SK-N-SH treated with all-trans-retinoic acid at 6 μM for 48 hours (cell line): Measurements from ENCODE around the gene PTPRC.

ENCODE experiments used
- ATAC-seq: fragments of 200-7000 bp; cut with Tn5 transposase; 3 replicates; pipeline ENCODE4 v1.9.1; 2020; ENCODE audit warnings: mild to moderate bottlenecking, moderate library complexity
- ARNTL ChIP-seq: fragments of 450-650 bp; formaldehyde crosslinking; IDR thresholded peaks from 2 replicates; pipeline ENCODE4 v1.5.0; 2020; ENCODE audit warnings: low read depth, mild to moderate bottlenecking, moderate library complexity, borderline replicate concordance
- BACH2 ChIP-seq: fragments of 250-450 bp; sonication (Bioruptor Pico); IDR thresholded peaks from 2 replicates; pipeline ENCODE4 v1.9.0; 2021; ENCODE audit warnings: mild to moderate bottlenecking, borderline replicate concordance
- CSDC2 ChIP-seq: fragments of 250-450 bp; sonication (Bioruptor Pico); IDR thresholded peaks from 2 replicates; pipeline ENCODE4 v1.5.0; 2020; ENCODE audit warnings: mild to moderate bottlenecking, moderate library complexity
- ESRRG ChIP-seq: fragments of 250-450 bp; sonication (Bioruptor Pico); IDR thresholded peaks from 2 replicates; pipeline ENCODE4 v1.6.1; 2021; ENCODE audit warnings: mild to moderate bottlenecking
- GLIS3 ChIP-seq: fragments of 250-450 bp; sonication (Bioruptor Pico); IDR thresholded peaks from 2 replicates; pipeline ENCODE4 v1.5.0; 2020; ENCODE audit warnings: mild to moderate bottlenecking, moderate library complexity
- ISL1 ChIP-seq: fragments of 250-450 bp; sonication (Bioruptor Pico); IDR thresholded peaks from 2 replicates; pipeline ENCODE4 v2.1.2; 2022; ENCODE audit warnings: mild to moderate bottlenecking, moderate library complexity
- OSR1 ChIP-seq: fragments of 250-450 bp; sonication (Bioruptor Pico); IDR thresholded peaks from 2 replicates; pipeline ENCODE4 v1.8.0; 2022; ENCODE audit warnings: moderate library complexity, mild to moderate bottlenecking, inconsistent platforms
- RARB ChIP-seq: fragments of 250-450 bp; sonication (Bioruptor Pico); IDR thresholded peaks from 2 replicates; pipeline ENCODE4 v1.8.0; 2021; ENCODE audit warnings: mild to moderate bottlenecking, moderate library complexity
- SNAI2 ChIP-seq: fragments of 250-450 bp; sonication (Bioruptor Pico); IDR thresholded peaks from 2 replicates; pipeline ENCODE4 v1.5.0; 2020; ENCODE audit warnings: mild to moderate bottlenecking, moderate library complexity
- TCF4 ChIP-seq: fragments of 250-450 bp; sonication (Bioruptor Pico); IDR thresholded peaks from 2 replicates; pipeline ENCODE4 v1.8.0; 2021; ENCODE audit warnings: mild to moderate bottlenecking, moderate library complexity, borderline replicate concordance
- TOX ChIP-seq: fragments of 250-450 bp; sonication (Bioruptor Pico); IDR thresholded peaks from 2 replicates; pipeline ENCODE4 v1.8.0; 2021; ENCODE audit warnings: mild to moderate bottlenecking, moderate library complexity, borderline replicate concordance
- ZC3H10 ChIP-seq: fragments of 250-450 bp; sonication (Bioruptor Pico); IDR thresholded peaks from 2 replicates; pipeline ENCODE4 v1.5.1; 2021; ENCODE audit warnings: mild to moderate bottlenecking, moderate library complexity
- ZFP3 ChIP-seq: fragments of 250-450 bp; sonication (Bioruptor Pico); IDR thresholded peaks from 2 replicates; pipeline ENCODE4 v1.5.0; 2020; ENCODE audit warnings: mild to moderate bottlenecking, moderate library complexity
- ZFP30 ChIP-seq: fragments of 450-650 bp; formaldehyde crosslinking; IDR thresholded peaks from 2 replicates; pipeline ENCODE4 v1.5.0; 2022; ENCODE audit warnings: mild to moderate bottlenecking, moderate library complexity
- ZNF565 ChIP-seq: fragments of 450-650 bp; formaldehyde crosslinking; conservative IDR thresholded peaks from 2 replicates; pipeline ENCODE4 v1.5.0; 2020; ENCODE audit warnings: low read depth, mild to moderate bottlenecking, moderate library complexity
- ZNF70 ChIP-seq: fragments of 450-650 bp; formaldehyde crosslinking; IDR thresholded peaks from 2 replicates; pipeline ENCODE4 v1.5.0; 2020; ENCODE audit warnings: mild to moderate bottlenecking, moderate library complexity
- ZNF8 ChIP-seq: fragments of 450-650 bp; formaldehyde crosslinking; IDR thresholded peaks from 2 replicates; pipeline ENCODE4 v1.5.0; 2020; ENCODE audit warnings: mild to moderate bottlenecking, moderate library complexity
- TF ChIP-seq, protein P1 (sequence below): fragments of 250-450 bp; sonication (Bioruptor Pico); IDR thresholded peaks from 2 replicates; pipeline ENCODE4 v1.8.0; 2021; ENCODE audit warnings: low read depth, mild to moderate bottlenecking, moderate library complexity, borderline replicate concordance
- TF ChIP-seq, protein P2 (sequence below): fragments of 250-450 bp; sonication (Bioruptor Pico); IDR thresholded peaks from 2 replicates; pipeline ENCODE4 v1.5.1; 2020; ENCODE audit warnings: low read depth, mild to moderate bottlenecking, moderate library complexity
- TF ChIP-seq, protein P3 (sequence below): fragments of 250-450 bp; sonication (Bioruptor Pico); IDR thresholded peaks from 2 replicates; pipeline ENCODE4 v1.5.0; 2020; ENCODE audit warnings: mild to moderate bottlenecking, moderate library complexity
- TF ChIP-seq, protein P4 (sequence below): fragments of 250-450 bp; sonication (Bioruptor Pico); IDR thresholded peaks from 2 replicates; pipeline ENCODE4 v1.5.1; 2021; ENCODE audit warnings: mild to moderate bottlenecking, moderate library complexity

The PTPRC gene

DNA sequence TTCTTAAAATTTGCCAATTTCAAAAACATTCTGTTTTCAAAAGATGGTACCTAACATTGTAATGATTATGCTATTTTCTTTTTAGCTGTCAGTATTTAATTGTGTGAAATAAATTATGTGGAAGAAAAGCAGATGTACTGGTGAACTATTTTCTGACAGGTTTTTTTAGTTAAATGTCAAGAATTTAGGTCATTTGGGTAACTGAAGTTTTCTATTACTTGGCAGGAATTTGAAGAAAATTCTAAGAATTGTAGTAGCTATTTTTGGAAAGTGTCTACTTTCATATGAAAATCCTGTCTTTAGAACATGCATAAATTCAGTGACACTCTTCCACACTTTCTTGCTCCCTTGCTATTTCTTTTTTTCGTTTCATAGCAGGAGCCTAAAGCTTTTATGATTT, 28.5 kb upstream of the PTPRC start:
- peak; percentile 55 for ATAC-seq
- TF ChIP-seq ZNF8 (CRISPR knock-in tag) (no peak), ZFP3 (CRISPR knock-in tag) (no peak), TOX (peak; percentile 58; the same call in 1 of the 2 replicates), CSDC2 (CRISPR knock-in tag) (no peak)

DNA sequence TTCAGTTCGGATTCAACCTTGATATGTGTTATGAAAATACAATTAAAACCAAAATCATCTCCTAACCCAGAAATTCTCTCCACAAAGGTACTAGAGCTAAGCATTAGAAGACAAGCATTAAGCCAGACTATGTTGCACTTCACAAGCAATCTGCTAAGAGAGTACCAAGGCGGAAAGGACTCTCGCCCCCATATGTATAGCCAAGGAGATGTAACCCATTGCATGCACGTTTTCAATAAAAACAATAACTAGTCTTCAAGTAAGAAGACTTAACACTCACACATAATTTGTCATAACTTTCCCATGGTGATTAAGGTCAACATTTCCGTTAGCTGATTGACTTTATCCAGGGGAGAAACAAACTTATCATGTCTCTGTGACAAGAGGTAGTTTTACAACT, 27.6 kb upstream of the PTPRC start:
- TF ChIP-seq ARNTL (CRISPR knock-in tag): no peak
- TF ChIP-seq ZFP3 (CRISPR knock-in tag): no peak
- no peak for TF ChIP-seq ESRRG
- TF ChIP-seq, protein P1, sequence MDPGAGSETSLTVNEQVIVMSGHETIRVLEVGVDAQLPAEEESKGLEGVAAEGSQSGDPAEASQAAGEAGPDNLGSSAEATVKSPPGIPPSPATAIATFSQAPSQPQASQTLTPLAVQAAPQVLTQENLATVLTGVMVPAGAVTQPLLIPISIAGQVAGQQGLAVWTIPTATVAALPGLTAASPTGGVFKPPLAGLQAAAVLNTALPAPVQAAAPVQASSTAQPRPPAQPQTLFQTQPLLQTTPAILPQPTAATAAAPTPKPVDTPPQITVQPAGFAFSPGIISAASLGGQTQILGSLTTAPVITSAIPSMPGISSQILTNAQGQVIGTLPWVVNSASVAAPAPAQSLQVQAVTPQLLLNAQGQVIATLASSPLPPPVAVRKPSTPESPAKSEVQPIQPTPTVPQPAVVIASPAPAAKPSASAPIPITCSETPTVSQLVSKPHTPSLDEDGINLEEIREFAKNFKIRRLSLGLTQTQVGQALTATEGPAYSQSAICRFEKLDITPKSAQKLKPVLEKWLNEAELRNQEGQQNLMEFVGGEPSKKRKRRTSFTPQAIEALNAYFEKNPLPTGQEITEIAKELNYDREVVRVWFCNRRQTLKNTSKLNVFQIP (CRISPR knock-in tag): no peak
- TF ChIP-seq ZNF70 (CRISPR knock-in tag): no peak
- TF ChIP-seq GLIS3 (CRISPR knock-in tag): no peak
- TF ChIP-seq, protein P2, sequence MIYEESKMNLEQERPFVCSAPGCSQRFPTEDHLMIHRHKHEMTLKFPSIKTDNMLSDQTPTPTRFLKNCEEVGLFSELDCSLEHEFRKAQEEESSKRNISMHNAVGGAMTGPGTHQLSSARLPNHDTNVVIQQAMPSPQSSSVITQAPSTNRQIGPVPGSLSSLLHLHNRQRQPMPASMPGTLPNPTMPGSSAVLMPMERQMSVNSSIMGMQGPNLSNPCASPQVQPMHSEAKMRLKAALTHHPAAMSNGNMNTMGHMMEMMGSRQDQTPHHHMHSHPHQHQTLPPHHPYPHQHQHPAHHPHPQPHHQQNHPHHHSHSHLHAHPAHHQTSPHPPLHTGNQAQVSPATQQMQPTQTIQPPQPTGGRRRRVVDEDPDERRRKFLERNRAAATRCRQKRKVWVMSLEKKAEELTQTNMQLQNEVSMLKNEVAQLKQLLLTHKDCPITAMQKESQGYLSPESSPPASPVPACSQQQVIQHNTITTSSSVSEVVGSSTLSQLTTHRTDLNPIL (CRISPR knock-in tag): no peak
- TF ChIP-seq ZFP30 (CRISPR knock-in tag): no peak
- no peak for TF ChIP-seq ZNF8 (CRISPR knock-in tag)
- TF ChIP-seq CSDC2 (CRISPR knock-in tag): no peak
- no peak for TF ChIP-seq SNAI2 (CRISPR knock-in tag)
- TF ChIP-seq, protein P3, sequence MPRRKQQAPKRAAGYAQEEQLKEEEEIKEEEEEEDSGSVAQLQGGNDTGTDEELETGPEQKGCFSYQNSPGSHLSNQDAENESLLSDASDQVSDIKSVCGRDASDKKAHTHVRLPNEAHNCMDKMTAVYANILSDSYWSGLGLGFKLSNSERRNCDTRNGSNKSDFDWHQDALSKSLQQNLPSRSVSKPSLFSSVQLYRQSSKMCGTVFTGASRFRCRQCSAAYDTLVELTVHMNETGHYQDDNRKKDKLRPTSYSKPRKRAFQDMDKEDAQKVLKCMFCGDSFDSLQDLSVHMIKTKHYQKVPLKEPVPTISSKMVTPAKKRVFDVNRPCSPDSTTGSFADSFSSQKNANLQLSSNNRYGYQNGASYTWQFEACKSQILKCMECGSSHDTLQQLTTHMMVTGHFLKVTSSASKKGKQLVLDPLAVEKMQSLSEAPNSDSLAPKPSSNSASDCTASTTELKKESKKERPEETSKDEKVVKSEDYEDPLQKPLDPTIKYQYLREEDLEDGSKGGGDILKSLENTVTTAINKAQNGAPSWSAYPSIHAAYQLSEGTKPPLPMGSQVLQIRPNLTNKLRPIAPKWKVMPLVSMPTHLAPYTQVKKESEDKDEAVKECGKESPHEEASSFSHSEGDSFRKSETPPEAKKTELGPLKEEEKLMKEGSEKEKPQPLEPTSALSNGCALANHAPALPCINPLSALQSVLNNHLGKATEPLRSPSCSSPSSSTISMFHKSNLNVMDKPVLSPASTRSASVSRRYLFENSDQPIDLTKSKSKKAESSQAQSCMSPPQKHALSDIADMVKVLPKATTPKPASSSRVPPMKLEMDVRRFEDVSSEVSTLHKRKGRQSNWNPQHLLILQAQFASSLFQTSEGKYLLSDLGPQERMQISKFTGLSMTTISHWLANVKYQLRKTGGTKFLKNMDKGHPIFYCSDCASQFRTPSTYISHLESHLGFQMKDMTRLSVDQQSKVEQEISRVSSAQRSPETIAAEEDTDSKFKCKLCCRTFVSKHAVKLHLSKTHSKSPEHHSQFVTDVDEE: no peak
- no peak for TF ChIP-seq TOX
- no peak for TF ChIP-seq OSR1 (CRISPR knock-in tag)
- TF ChIP-seq RARB (CRISPR knock-in tag): no peak
- no peak for TF ChIP-seq ISL1
- TF ChIP-seq, protein P4, sequence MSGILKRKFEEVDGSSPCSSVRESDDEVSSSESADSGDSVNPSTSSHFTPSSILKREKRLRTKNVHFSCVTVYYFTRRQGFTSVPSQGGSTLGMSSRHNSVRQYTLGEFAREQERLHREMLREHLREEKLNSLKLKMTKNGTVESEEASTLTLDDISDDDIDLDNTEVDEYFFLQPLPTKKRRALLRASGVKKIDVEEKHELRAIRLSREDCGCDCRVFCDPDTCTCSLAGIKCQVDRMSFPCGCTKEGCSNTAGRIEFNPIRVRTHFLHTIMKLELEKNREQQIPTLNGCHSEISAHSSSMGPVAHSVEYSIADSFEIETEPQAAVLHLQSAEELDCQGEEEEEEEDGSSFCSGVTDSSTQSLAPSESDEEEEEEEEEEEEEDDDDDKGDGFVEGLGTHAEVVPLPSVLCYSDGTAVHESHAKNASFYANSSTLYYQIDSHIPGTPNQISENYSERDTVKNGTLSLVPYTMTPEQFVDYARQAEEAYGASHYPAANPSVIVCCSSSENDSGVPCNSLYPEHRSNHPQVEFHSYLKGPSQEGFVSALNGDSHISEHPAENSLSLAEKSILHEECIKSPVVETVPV: no peak
- no peak for TF ChIP-seq TCF4 (CRISPR knock-in tag)
- TF ChIP-seq, all 23 proteins: peak for 0
- no peak for ATAC-seq

DNA sequence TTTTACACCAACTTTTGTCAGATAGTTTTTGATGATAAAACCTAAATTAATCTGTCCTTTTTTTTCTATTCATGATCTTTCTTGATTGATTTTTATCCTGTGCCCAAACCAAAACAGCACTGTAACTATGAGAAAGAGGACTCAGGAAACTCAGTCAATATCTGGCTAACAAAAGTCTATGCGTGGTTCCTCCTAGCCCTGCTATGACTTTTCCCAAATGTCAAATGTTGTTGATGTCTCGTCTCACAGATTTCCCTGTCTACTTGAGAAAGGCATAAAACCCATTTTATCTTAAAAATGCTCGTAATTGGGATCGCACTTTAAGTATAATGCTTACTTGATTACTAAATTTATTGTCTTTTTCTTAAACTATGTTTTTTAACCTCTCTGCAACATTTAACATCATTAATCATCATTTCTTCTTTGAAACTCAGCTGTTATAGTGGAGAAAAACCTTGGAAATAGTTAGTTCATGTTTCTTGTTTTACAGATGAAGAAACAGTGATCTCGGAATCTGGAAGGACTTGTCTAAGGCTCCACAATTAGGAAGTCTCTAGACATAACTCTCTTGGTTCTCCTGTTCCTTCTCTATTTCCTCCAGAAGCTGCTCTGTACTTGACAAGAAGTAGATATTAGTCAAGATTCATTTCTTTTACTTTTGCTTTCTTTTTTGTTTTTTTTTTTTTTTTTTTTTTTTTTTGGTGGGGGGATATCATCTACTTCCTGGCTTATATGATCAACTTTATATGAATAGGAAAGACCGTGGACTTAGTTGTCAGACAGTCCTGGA, 26.2 kb upstream of the PTPRC start:
- TF ChIP-seq ZC3H10 (CRISPR knock-in tag): no peak
- no peak for TF ChIP-seq BACH2 (CRISPR knock-in tag)
- no peak for TF ChIP-seq RARB (CRISPR knock-in tag)
- no peak for TF ChIP-seq ZNF565
- TF ChIP-seq ZFP30 (CRISPR knock-in tag): no peak
- TF ChIP-seq, protein P2 (CRISPR knock-in tag): no peak
- no peak for TF ChIP-seq ISL1
- ATAC-seq: no peak
